ENCODE results near the gene DHTKD1.
A peak's percentile ranks its signal among the peaks of the same experiment; 100 is the strongest.
"Not testable (repeated sequence)": the region's sequence is repeated elsewhere in the genome, so short reads cannot be mapped to it uniquely, and the experiment has no call there.

The DHTKD1 gene

DNA sequence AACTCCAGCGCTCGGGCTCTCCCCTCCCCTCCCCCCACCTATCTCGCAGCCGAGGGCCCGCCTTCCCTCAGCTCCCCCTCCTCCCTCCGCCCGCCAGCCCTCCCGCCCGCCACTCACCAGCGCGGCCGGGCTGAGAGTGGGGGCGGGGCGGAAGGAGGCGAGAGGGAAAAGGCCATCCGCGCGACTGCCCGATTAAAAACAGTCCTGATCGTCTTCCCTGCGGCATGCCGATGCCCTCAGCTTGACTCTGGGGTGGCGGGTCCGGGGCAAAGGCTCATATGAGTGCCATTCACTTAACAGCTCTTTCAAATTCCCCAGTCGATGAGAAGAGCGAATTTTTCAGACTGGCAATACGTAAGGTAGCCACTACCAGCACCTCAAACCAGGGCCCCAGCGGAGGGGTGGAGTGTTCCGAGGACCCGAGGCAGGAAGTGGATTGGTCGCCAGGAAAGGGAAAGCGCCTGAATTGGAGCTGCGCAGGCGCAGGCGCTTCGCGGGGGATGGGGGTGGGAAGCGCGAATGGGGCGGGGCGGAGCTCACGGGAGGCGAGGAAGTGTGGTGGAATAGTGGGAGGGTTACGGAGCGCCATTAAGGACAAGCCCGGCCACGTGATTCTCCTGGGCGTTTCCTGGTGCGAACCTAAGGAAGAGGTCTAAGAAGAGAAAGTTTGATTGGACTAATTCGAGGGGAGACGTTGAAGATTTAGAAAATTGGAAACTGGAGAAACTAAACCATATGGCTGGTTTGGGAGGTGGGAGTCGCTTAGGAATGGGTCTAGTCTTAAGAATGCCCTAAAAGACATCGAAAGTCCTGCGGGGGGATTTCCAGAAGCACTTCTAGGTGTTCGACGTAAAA is 25.7 kb upstream of the DHTKD1 start, which contains the start of gene UPF2:
Gene UPF2, minus strand, starts transcription at position 13 of the 855 bp plus-strand sequence. CDS start 7,386 bp downstream, outside the sequence.
- no peak for TF ChIP-seq JUND (IDR thresholded peaks at IDR 0.05; ENCODE audit: low read depth)
- DNase-seq (ENCODE audit: low read depth in 1 of 2, low spot score in 1 of 2) = peak; percentile 98 to 100
- in situ Hi-C loops (cut with HindIII; ENCODE audit: low pct_unique_long_range_greater_than_20kb, low sequenced_read_pairs) = no loop called here

DNA sequence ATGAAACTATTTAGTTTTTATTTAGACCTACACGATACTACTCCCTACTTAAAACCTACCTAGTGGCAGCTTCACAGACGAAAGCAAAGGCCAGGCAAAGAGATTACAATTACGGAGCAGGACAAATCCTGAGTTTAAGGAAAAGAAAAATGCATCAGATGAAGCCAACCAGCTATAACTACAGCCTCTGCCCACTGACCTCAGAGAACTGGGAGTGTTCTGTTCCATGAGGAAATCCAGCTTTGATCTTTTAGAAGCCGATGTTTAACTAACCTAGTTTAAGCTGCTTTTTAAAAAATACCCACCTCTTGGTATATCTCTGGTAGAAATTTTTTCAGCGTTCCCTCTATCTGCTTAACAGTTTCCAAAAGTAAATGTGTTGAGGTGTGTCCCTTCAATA is 23.2 kb upstream of the DHTKD1 start:
- no peak for DNase-seq (ENCODE audit: low read depth in 1 of 2, low spot score in 1 of 2)
- in situ Hi-C loops (cut with HindIII; ENCODE audit: low pct_unique_long_range_greater_than_20kb, low sequenced_read_pairs) = no loop called here
- TF ChIP-seq JUND (IDR thresholded peaks at IDR 0.05; ENCODE audit: low read depth) = no peak

- no peak for TF ChIP-seq JUND (IDR thresholded peaks at IDR 0.05; ENCODE audit: low read depth)
- no peak for DNase-seq (ENCODE audit: low read depth in 1 of 2, low spot score in 1 of 2)
- in situ Hi-C loops (cut with HindIII; ENCODE audit: low pct_unique_long_range_greater_than_20kb, low sequenced_read_pairs) = no loop called here
Measured at GRCh38 chr10:12048547-12048946, 20.2 kb upstream of the DHTKD1 start.

DNA sequence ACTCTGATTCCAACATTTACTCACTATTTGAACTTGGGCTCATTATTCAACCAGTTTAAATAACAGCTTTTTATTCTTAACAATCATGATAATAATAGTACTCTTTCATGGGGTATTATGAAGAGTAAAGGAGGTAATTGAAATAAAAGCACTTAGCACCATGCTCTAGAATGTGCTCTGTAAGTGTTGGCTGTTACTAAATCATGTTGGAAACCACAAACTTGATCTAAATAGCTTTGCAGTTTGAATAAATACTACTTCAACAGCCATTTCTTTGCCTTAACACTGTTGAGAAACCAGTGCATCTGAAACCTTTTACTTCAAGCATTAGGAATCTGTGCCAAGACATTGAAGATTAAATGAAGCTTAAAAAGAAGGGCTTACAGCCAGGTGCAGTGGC is 18.2 kb upstream of the DHTKD1 start:
- DNase-seq (ENCODE audit: low read depth in 1 of 2, low spot score in 1 of 2) = no peak
- TF ChIP-seq JUND (IDR thresholded peaks at IDR 0.05; ENCODE audit: low read depth) = no peak
- in situ Hi-C loops (cut with HindIII; ENCODE audit: low pct_unique_long_range_greater_than_20kb, low sequenced_read_pairs) = no loop called here

GRCh38 chr10:12051241-12051640 is 17.5 kb upstream of the DHTKD1 start:
- in situ Hi-C loops (cut with HindIII; ENCODE audit: low pct_unique_long_range_greater_than_20kb, low sequenced_read_pairs) = no loop called here
- no peak for TF ChIP-seq JUND (IDR thresholded peaks at IDR 0.05; ENCODE audit: low read depth)
- DNase-seq (ENCODE audit: low read depth in 1 of 2, low spot score in 1 of 2) = no peak

DNA sequence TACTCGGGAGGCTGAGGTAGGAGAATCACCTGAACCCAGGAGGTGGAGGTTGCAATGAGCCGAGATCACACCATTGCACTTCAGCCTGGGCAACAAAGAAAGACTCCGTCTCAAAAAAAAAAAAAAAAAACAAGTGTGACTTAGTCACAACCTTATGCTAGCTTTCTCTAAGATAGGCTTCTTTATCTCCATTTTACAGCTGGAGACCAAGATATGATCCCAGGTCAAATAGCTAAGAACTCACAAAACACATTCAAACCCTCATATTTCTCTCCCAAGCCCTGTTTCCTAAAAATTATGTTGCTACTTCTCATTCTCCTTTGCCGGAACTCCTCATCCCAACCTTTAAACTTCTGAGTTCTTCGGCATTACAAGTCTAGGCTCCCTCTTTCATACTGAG is 13.0 kb upstream of the DHTKD1 start:
- in situ Hi-C loops (cut with HindIII; ENCODE audit: low pct_unique_long_range_greater_than_20kb, low sequenced_read_pairs) = no loop called here
- TF ChIP-seq JUND (IDR thresholded peaks at IDR 0.05; ENCODE audit: low read depth) = no peak
- DNase-seq (ENCODE audit: low read depth in 1 of 2, low spot score in 1 of 2) = no peak

DNA sequence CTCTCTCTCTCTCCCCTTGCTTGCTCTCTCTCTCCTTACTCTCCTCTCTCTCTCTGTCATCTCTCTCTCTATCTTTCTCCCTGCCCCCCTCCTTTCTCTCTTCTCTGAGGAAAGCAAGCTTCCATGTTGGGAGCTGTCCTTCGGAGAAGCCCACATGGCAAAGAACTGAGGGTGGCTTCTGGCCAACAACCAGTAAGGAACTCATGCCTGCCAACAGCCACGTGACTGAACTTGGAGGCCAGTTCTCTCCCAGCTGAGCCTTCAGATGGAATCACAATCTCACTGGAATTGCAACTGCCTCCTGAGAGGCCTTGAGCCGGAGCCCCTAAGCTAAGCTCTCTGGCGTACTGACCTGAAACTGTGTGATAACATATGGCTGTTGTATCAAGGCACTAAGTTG is 12.0 kb upstream of the DHTKD1 start:
- in situ Hi-C loops (cut with HindIII; ENCODE audit: low pct_unique_long_range_greater_than_20kb, low sequenced_read_pairs) = no loop called here
- DNase-seq (ENCODE audit: low read depth in 1 of 2, low spot score in 1 of 2) = no peak
- no peak for TF ChIP-seq JUND (IDR thresholded peaks at IDR 0.05; ENCODE audit: low read depth)

- in situ Hi-C loops (cut with HindIII; ENCODE audit: low pct_unique_long_range_greater_than_20kb, low sequenced_read_pairs) = no loop called here
- DNase-seq (ENCODE audit: low read depth in 1 of 2, low spot score in 1 of 2) = no peak
- no peak for TF ChIP-seq JUND (IDR thresholded peaks at IDR 0.05; ENCODE audit: low read depth)
Measured at GRCh38 chr10:12061124-12061523, 7.6 kb upstream of the DHTKD1 start.

GRCh38 chr10:12062754-12063482 is 5.8 kb upstream of the DHTKD1 start:
- TF ChIP-seq JUND (IDR thresholded peaks at IDR 0.05; ENCODE audit: low read depth) = no peak
- in situ Hi-C loops (cut with HindIII; ENCODE audit: low pct_unique_long_range_greater_than_20kb, low sequenced_read_pairs) = no loop called here

DNA sequence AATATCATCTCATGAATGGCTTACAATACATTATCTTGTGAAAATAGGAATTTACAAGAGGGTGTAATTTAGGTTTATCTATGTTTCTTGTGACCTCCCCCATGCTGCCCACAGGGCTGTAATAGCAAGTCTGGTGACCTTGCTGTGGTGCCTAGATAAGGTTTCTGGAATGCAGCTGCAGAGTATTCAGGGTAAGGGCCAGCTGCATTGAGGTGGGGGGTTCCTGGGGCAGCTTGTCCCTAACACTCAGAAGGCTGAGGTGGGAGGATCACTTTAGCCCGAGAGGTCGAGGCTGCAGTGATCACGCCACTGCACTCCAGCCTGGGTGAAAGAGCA is 5.3 kb upstream of the DHTKD1 start:
- in situ Hi-C loops (cut with HindIII; ENCODE audit: low pct_unique_long_range_greater_than_20kb, low sequenced_read_pairs) = no loop called here
- TF ChIP-seq JUND (IDR thresholded peaks at IDR 0.05; ENCODE audit: low read depth) = no peak
- DNase-seq (ENCODE audit: low read depth in 1 of 2, low spot score in 1 of 2) = no peak

More at GRCh38 chr10:12062754-12063482, 5.8 kb upstream of the DHTKD1 start:
- no peak for DNase-seq (ENCODE audit: low read depth in 1 of 2, low spot score in 1 of 2)

DNA sequence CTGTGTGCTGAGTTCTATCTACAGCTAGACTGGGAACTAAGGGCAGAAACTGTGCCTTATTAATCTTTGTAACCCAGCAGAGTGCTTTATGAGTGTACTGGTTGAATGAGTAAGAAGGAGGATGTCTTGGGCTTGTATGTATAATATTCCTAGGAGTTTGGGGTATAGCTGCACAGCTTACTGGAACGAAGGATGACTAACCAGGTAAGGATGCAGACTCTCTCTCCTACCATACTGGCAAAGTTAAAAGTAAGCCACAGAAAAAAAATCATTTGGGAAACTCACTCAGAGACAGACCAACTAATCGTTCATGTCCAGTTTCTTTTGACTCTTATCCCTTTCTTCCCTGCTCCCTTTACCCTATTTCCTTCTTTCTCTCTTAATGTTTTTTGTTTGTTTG is 1.4 kb upstream of the DHTKD1 start:
- in situ Hi-C loops (cut with HindIII; ENCODE audit: low pct_unique_long_range_greater_than_20kb, low sequenced_read_pairs) = no loop called here
- no peak for TF ChIP-seq JUND (IDR thresholded peaks at IDR 0.05; ENCODE audit: low read depth)
- no peak for DNase-seq (ENCODE audit: low read depth in 1 of 2, low spot score in 1 of 2)

GRCh38 chr10:12071441-12071840 is 2.7 kb downstream of the DHTKD1 start:
- in situ Hi-C loops (cut with HindIII; ENCODE audit: low pct_unique_long_range_greater_than_20kb, low sequenced_read_pairs); DNase-seq (ENCODE audit: low read depth in 1 of 2, low spot score in 1 of 2): not testable (repeated sequence)

DNA sequence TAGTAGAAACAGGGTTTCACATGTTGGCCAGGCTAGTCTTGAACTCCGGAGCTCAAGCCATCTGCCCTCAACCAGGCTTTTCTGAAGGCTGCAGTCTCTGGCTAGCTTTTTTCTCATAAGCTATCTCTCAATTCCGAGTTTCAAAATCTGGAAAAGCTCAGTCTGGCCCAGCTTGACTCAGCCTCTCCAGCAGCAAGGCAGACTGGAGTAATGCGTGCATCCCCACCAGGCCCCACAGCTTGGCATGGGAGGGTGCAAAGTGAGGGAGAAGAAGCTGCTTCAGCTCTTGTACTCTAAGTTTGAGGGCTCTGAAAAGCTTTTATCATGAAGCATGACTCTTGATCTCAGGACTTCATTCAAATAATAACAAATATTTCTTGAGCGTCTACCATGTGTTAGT is 4.8 kb downstream of the DHTKD1 start:
- DNase-seq (ENCODE audit: low read depth in 1 of 2, low spot score in 1 of 2) = no peak
- in situ Hi-C loops (cut with HindIII; ENCODE audit: low pct_unique_long_range_greater_than_20kb, low sequenced_read_pairs) = no loop called here
- no peak for TF ChIP-seq JUND (IDR thresholded peaks at IDR 0.05; ENCODE audit: low read depth)

Measured in T47D (cell line).